AG10803 (cell line): ENCODE data around the gene NIT1.

ENCODE experiments used
- DNase-seq: peaks from one replicate; pipeline ENCODE4 v3.0.0; 2010; ENCODE audit warnings: low read depth
- H3K4me3 ChIP-seq: 2 replicates; pipeline ENCODE4 v1.5.1; 2011; ENCODE audit warnings: mild to moderate bottlenecking, low read length, control low read depth
- CTCF ChIP-seq: conservative IDR thresholded peaks from 2 replicates; pipeline ENCODE4 v1.5.1; 2011; ENCODE audit warnings: mild to moderate bottlenecking, low read length, control low read depth, inconsistent platforms

Gene NIT1

GRCh38 chr1:161072751-161073449, 45.0 kb upstream of the NIT1 start:
- no peak for TF ChIP-seq CTCF
- no peak for DNase-seq
- no peak overlapping the region for H3K4me3 ChIP-seq

GRCh38 chr1:161073474-161074121, 44.3 kb upstream of the NIT1 start:
- no peak for TF ChIP-seq CTCF
- no peak overlapping the region for H3K4me3 ChIP-seq
- DNase-seq = no peak

DNA sequence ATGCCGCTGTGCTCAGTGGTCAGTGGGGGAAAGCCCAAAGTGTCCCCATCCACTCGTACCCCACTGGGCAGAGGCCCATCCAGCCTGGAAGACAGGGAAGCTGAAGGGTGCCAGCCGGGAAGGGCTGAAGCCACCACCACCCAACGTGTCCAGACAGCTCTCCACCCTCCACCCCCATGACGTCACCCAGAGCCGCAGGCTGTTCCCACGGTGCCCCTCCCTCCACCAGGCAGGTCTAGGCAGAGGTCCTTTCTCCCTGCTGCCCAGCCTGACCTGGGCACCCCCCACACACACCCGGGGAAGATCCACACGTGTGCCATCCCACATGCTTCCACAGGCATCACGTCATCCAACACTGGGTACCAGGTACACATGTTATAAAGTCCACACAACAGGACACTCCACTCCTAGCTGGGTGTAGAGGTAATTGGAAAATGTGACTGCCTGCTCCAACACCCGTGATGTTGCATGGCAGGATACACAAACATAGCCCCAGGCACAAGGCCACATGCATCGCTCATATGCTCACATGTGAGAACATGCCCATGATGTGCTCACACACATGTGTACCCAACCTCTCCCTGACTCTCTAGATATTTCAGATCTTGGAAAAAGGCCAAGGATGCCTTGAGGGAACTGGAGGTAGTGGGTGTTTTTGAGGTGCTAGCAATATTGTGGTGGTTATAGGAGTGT, 43.1 kb upstream of the NIT1 start:
- TF ChIP-seq CTCF = no peak
- no peak overlapping the region for H3K4me3 ChIP-seq
- DNase-seq = no peak

DNA sequence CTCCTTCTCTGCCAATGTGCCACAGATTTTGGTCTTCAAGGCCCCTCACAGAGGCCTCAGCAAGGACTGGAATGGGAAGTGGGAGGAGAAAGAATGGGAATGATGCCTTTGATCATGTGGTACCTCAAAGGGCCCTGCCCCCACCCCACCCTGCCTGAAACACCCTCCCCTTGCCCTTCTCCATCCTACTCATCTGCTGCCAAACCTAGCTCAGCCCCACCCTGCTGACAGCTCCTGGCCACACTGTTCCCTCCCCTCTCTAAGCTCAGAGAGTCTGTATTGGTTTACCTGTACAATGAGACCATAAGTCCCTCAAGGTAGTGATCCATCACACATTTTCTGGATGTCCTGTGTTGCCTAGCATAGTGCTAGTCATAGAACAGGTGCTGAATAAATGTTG, 41.5 kb upstream of the NIT1 start:
- no peak for DNase-seq
- H3K4me3 ChIP-seq = no peak overlapping the region
- TF ChIP-seq CTCF = no peak

- no peak overlapping the region for H3K4me3 ChIP-seq
- no peak for DNase-seq
- no peak for TF ChIP-seq CTCF
Measured at GRCh38 chr1:161077426-161077825, 40.5 kb upstream of the NIT1 start.

DNA sequence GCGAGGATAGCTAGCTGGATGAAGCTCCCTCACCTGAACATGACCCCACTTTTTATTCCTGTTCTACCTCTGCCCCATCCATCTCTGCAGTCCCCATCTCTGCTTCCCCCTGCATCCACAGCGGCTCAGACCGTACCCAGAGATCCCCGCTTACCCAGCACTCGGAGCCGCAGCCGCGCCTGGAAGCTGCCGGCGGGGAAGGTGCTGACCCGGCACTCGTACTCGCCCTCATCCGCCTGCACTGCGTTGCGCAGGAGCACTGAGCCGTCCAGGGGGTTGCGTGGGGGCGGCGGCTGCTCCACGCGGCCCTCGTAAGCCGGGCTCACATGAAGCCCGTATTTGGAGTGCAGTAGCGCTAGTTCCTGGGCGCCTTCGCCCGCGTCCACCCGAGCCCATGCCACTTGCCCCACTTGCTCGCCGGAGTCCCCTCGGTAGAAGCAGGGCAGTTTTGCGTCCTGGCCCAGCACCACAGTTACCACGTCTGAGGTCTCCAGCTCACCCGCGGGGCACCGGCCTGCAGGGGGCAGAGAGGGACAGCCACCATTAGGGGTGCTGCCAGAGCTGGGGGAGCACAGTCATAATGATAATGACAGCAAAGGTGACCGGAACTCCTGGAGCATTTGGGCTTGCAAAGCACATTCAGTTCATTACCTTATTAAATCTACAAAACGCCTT, 38.3 kb upstream of the NIT1 start:
- H3K4me3 ChIP-seq = no peak overlapping the region
- DNase-seq = no peak
- TF ChIP-seq CTCF = no peak
